HG03520 (cell line): Measurements from ENCODE around the gene TRIM51.
"Not testable (repeated sequence)": the region's sequence is repeated elsewhere in the genome, so short reads cannot be mapped to it uniquely, and the experiment has no call there.

ENCODE experiments used
- ATAC-seq: cut with Tn5 transposase; IDR thresholded peaks from one replicate; pipeline ENCODE4 v1.9.1; 2021; ENCODE audit warnings: mild to moderate bottlenecking, moderate library complexity; ENCODE audit not compliant: unreplicated experiment

The TRIM51 gene, protein sequence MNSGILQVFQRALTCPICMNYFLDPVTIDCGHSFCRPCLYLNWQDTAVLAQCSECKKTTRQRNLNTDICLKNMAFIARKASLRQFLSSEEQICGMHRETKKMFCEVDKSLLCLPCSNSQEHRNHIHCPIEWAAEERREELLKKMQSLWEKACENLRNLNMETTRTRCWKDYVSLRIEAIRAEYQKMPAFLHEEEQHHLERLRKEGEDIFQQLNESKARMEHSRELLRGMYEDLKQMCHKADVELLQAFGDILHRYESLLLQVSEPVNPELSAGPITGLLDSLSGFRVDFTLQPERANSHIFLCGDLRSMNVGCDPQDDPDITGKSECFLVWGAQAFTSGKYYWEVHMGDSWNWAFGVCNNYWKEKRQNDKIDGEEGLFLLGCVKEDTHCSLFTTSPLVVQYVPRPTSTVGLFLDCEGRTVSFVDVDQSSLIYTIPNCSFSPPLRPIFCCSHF

DNA sequence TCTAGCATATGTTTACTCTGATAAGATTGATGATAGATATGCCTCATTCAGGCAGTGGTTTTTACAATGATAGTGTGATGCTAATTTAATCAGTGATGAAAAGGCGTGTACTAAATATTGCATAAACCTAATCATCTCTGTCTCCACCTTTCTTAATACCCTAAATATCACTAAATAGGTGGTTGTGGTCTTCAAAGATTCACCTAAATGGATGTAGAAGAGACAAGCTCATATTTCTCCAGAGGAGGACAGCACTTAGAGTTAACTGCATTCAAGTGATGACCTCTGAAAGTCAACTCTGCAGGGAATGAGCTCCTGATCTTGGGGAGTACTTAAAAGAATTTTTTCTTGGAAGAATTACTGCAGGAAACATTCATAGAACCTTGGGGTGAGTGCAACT is at the start of gene TRIM51:
TSS of gene TRIM51 (plus strand) at position 301 of the 400 bp plus-strand sequence. CDS start 2,132 bp downstream, outside the sequence.
- not testable (repeated sequence) for ATAC-seq

DNA sequence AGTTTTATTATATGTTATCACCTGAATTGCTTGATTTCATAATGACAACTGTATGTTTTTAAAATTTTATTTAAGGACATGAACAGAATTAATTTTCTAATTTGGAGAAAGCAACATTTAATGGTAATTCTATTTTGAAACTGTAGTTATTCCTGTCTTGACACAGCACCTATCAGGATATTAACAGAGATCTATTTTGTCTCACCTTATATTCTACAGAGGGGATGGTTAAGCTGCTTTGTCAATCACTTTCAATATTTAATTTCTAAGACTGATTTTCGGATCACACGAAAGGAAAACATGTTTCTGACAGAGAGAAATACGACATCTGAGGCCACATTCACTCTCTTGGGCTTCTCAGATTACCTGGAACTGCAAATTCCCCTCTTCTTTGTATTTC is 44.6 kb upstream of the TRIM51 start, which contains the start of gene OR5D16:
TSS of gene OR5D16 (plus strand) at position 301 of the 400 bp plus-strand sequence. CDS start at position 301, 0 bp downstream.
- ATAC-seq: no peak

DNA sequence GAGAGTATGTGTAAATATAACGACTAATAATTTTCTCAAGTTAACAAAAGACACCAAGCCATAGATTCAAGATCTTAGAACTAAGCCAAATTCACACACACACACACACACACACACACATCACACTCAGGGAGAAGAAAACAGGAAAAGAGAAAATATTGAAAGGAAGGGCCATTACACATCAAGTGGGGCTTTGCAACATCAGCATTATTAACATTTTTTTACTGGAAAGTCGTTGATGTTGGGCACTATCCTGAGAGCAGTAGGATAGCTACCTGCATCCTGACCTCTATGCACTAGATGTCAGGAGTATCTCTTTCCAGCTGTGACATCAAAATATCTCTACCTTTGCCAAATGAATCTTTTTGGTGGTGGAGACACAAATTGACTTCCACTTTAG is 35.6 kb upstream of the TRIM51 start:
- ATAC-seq: no peak

DNA sequence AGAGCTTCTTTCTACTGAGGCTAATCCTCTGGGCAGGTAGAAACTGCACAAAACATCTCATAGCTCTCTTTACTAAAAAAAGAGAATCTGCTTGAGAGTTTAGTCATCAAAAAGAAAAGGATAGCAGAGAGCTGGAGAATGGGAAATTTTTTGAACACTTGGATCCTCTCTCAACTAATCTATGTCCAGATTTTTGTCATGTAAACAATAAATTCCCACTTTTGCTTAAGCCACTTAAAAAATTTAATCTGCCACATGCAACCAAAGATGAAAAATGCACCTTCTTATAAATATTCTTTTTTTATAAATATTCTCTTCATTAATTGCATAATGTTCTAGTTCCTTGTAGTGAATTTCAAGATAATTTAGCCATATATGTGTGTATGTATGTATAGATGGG is 34.1 kb upstream of the TRIM51 start:
- no peak for ATAC-seq

DNA sequence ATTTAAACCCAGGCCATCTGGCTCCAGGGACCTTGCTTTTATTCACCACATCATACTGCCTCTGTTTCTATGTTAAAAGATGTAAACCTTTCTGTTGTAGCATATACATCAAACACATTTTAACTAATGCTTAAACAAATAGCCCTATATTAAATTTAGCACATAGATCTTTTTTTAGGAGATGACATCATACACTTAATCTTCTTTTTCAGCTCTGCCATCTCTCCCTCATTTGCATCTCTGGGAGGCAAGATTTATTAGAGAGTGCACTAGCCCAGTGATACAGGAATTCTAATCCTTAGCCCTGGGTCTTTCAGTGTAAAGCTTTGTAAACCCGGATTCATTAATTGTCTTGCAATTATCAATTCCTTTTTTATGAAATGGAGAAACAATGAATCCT is 31.0 kb upstream of the TRIM51 start:
- ATAC-seq: no peak

DNA sequence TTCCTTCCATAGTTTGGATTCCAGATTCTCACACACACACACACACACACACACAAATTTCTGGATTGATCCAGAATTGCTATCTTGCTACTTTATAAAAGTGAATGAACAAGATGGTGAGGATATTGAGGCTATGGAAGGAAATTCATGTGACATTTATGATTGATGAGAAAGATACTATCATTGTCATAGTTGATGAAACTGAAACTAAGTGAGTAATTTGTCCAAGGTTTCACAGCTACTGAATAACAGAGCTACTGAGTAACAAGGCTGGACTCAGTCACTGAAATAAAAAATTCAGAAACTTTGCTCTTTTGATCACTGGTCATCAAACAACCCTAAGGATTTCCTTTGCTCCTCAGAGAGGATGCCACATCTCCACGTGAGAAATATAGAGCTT is 28.4 kb upstream of the TRIM51 start:
- ATAC-seq: peak; percentile 64

DNA sequence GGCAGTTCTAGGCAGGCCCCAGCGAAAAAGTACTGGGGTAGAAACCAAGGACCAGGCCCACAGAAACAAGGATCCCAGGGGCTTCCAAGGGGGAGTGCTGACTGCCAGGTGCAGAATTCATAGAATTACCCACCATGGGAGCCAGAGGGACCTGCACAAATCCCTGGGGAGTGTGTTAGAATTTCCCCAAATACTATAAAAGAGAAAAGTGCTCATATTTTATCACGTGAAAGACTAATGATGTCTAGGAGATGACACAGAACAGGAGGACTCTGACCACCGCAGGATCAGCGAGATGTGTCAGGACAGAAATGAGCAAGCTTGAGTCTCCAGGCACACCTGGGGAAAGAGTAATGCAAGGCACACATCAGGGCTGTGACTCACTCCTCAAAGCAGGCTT is 15.7 kb upstream of the TRIM51 start:
- ATAC-seq: not testable (repeated sequence)

DNA sequence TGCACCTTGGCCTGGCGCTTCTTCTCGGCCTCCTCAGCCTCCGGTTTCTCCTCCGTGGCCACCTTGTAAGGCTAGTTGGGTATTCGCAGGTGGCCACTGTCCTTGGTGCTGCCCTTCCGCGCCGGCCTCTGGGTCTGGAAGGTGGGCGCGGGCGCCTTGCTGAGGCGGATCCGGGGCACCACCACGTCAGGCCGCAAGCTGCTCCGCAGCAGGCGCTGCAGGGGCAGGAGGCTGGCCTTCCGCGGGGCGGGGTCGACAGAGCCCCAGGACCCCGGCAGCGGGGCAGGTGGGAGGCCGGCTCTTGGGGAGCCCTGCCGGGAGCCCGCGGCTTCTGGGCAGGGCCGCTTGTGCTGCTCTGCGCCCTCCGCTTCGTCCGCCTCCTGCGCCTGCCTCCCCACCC is 10.4 kb upstream of the TRIM51 start:
- ATAC-seq: not testable (repeated sequence)

DNA sequence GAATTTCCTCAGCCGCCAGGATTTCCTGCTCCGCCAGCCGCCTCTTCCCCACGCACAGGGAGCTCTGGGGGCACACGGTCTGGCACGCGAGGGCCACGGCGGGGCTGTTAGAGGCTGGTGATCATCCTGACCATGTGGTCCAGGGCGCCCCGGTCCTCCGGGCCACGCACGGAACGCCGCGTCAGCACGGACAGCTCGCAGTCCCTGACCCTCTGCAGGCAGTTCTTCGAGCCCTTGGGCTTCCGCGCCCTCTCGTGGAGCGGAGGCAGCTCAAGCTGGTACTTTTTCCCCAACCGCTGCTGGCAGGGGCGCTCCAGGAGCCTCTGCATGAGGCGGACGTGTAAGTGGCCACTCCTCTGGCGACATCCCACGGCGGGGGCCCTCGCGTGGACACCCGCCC is 10.0 kb upstream of the TRIM51 start:
- ATAC-seq: not testable (repeated sequence)

DNA sequence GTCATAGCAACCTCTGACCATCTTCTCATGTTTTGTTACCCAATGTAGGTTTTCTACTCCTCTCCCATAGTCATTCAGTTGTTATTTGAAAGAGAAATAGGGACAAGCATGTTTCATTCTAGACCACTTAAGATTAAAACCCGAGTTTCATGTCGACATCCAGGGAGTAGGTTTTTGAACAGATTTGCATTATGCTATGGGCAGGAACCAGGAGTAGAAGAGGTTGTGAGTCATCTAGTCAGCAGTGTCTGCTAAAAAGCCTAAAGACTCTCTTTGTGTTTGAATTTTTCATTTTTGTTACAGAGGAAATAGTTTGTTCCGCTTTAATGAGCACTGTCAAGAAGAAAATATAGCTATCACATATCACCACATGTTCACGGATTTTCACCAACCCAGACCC is 1.9 kb downstream of the TRIM51 start:
- ATAC-seq: not testable (repeated sequence)

DNA sequence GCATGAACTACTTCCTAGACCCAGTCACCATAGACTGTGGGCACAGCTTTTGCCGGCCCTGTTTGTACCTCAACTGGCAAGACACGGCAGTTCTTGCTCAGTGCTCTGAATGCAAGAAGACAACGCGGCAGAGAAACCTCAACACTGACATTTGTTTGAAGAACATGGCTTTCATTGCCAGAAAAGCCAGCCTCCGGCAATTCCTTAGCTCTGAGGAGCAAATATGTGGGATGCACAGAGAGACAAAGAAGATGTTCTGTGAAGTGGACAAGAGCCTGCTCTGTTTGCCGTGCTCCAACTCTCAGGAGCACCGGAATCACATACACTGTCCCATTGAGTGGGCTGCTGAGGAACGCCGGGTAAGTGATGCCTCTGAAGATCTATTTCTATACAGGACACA is 2.4 kb downstream of the TRIM51 start:
- not testable (repeated sequence) for ATAC-seq

DNA sequence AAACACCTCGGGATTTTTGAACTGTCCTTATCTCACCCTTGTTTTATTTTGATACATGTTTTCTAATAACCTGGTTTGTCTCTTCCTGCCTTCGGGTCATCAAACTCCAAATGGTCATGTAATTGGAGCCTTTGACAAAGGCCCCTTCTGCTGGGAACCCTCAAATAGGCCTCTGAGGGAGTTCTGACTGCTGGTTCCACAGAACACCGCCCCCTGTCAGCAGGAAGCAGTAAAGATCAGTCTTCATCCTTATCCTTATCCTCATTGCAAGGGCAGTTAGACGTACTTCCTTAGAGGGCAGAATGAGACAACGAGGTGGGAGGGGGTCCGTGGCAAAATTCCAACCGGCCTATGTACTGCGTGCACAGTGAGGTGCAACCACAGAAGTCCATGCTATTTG is 12.1 kb downstream of the TRIM51 start:
- no peak for ATAC-seq

DNA sequence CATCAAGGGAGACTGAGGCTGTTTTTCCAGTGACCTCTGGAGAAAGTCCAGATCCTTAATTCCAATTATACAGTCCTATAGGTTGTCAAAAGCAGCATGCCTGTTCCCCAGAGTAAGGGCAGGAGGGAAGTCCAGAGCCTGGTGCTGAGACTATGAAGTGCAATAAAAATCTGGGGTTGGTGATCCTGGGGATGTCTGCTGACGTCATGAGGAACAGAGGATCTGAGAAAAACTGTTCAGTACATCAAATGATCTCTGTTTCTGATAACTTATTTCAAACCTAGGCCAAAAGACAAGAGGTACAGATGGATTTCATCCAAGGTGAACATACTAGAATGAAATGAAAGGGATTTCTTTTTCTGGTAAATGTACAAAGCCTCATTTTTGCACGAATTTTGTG is 19.2 kb downstream of the TRIM51 start:
- ATAC-seq: no peak

DNA sequence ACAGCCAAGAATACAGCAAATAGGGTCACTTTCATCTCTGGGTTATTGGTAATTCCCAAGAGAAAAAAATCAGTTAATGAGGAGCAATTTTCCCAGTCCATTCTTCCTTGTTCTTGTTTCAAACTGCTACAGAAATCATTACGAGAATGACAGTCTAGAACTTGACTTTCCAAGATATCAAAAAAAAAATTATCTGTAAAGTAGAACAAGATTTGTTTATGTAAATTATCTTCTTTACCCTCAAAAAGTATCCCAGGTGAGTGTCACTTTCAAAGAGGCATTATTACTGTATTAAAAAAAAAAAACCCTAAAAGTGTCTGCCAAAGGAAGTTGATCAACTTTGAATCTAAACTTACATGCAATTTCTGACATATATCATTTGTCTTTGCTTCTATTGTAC is 31.4 kb downstream of the TRIM51 start, which contains the start of gene OR5W2:
TSS of gene OR5W2 (minus strand) at position 101 of the 400 bp plus-strand sequence. CDS start at position 101, 0 bp downstream.
- no peak for ATAC-seq

DNA sequence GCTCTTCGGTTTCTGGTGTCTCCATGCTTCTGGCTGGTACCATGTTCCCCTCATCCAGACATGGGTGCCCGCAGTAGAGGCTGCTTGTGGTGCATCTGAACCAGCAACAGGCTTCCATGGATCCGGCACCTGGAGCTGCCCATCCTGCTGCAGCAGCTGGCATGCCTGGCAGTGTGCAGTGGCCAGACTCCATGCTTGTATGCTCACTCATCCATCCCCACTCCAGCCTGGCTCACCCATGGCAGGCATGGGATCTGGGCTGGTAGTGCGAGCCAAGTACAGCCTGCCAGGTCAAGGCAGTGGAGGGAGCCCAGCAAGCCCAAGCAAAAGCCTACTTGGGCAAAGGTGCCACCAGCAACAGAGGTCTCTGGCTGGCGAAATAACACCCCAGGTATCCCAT is 37.4 kb downstream of the TRIM51 start:
- no peak for ATAC-seq

DNA sequence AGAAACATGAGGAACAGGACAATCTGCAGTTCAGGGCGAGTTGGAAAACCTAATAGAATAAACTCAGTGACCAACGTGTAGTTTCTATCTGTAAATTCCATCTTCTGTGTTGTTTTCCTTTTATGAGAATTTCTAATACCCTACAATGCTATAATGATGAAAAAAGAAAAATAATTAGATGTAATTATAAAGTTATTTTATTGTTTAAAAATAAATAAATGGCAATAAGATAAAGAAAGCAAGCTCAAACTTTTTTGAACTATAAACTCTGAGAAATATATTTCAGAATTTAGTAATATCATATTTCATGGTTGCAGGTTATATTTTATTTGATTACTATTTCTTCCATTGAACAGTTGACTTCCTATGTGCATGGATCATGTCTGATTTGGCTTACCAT is 53.2 kb downstream of the TRIM51 start, which contains the start of gene OR5I1:
TSS of gene OR5I1 (minus strand) at position 101 of the 400 bp plus-strand sequence. CDS start at position 101, 0 bp downstream.
- ATAC-seq: no peak
